GM19043 (cell line): ENCODE data around the gene GNPTAB.
A peak's percentile ranks its signal among the peaks of the same experiment; 100 is the strongest.

Source experiments
- ATAC-seq: cut with Tn5 transposase; IDR thresholded peaks from one replicate; pipeline ENCODE4 v1.9.1; 2021; ENCODE audit warnings: low read depth; ENCODE audit not compliant: unreplicated experiment

GNPTAB gene

DNA sequence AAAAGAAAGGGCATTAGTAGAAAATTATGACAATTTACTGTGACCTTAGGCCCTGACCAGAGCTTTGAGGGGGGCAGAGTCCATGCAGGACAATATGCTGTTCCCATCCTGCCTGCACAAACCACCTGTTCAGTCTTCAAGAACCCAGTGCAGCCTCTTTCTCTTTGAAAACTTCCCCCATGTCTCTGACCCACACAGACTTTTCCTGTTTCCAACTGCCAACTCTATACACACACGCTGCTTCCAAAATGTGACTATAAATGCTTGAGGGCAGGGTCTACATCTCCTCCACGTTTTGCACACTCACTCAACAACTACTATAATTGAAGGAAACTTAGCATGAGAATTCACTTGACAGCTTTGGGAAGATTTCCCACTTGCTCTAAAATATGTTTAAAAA lies 54.9 kb downstream of the GNPTAB start:
- no peak for ATAC-seq

DNA sequence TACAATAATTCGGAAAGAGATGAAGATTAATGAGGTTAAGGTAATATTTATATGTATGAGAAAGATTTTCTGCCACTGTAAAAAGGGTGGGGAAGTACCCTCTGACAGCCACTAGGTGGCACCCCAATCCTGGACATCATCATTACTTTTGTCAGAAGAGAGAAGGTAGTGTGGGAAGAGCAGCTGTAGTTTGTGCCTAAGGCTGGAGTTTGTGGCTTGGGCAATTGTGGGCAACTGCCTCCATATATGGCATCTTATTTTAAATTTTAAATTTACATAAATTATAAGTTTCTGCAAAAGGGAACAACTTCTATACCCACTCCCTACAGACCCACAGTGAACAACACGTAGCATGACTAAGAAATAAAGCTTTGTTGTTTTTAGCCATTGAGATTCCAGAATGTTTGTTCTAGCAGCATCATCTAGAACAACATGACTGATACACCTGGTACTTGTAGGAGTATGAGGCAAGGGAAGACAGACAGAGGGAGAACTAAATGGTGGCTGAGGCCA lies 57.1 kb downstream of the GNPTAB start:
- peak; percentile 72 for ATAC-seq

DNA sequence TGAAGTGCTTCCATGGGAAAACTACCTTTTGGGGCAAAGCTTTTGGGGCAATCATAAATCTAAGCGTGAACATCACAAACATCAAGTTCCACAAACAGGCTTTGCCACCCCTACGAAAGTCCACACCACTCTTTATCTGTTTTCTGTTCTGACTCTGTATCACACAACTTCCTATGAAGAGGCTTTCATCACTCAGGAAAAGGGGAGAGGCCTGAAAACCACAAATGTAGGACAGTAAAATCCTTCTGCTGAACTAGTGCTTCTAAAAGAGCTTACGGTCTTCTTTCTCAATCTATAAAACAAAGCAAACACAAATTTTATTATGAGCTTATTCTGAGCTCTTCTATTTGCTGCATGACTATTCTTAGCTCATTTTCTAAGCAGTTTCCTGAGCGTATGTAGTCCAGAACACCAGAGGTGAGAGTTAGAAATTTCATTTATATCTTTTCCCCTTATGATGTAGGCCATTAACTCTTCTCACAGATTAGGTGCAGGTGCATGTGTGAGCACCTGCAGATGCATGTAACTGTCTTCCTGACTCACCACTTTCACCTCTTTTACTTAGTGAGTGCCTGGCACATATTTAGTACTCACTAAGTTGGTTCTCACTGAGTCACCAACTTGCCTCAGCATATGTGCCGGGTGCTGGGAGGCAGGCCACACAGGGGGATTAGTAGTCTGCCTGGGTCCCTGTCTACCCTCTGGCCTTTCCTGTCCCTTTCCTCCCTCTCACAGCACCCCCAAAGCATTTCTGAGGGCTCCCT lies 58.6 kb downstream of the GNPTAB start:
- ATAC-seq = no peak

DNA sequence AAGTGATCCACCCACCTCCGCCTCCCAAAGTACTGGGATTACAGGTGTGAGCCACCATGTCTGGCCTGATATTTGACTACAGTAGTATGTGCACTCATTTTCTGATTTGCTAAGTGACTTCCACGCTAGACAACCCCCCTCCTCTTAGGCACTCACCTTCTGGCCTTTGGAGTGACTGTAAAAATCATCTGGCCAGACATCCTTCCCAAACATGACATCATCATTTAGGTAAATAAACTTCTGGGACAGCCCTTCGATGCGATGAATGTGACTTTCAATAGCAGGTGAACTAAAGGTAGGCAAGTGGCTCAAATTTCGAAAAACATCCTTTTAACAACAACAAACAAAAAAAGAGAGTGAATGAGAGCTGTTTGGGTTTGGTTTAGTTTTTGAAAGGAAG lies 60.9 kb downstream of the GNPTAB start:
- ATAC-seq = no peak

DNA sequence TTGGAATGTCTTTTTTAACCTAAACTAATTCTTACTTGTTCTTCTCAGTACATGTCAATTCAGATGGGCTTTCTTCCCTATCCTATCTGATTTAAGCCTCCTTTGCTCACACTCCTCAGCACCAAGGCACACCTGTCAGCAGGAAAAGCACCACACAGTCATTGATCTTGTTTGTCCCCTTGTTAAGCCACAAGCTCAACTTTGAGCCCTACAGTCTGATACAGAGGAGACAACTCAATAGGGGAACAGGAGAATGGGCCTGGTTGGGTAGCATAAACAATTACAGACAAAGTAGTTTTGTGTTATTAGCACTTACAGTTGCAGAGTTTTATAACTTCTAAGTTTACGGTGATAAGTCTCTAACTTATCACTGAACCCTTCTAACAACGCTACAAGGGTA lies 62.0 kb downstream of the GNPTAB start:
- ATAC-seq = no peak

DNA sequence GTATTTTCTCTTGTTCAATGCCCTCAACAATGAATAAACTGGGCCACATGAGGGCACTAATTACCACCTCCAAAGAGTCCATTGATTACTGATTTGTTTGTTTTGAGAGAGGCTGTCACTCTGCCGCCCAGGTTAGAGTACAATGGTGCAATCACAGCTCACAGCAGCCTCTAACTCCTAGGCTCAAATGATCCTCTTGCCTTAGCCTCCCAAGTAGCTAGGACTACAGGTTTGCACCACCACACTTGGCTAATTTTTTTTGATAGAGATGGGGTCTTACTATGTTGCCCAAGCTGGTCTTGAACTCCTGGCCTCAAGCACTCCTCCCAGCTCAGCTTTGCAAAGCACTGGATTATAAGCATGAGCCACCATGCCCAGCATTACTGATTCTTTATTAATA lies 63.2 kb downstream of the GNPTAB start:
- no peak for ATAC-seq

DNA sequence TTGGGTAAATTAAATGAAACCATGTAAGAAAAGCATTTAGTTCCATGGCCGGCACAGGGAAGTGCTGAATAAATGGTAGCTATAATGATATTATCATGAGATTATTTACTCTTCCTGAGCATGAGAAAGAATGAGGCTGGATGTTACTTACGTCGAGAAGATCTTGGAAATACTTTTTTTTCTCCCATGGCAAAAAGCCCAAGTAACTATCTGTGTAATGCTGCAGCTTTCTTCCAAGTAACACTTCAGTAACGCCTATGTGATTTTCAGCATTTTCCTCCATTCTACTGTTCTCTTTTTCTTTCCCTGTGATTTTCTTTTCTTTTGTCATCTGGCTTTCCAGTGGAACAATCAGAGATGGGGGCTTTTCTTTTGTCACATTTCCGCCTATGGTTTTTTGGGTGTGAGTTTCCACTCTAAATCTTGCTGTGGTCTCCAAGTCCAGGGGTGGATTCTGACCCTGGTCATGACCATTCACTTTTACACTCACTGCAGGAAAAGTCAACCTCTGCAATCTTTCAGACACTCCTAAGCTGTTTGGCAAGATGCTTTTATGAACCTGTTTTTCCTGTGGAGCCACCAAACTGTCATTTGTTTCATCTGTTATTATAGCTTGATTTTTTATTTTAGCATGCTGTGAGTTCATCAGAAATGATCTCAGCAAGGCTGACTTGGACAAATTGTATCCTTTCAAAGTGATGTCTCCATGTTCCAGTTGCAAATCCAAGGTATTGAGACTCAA lies 66.5 kb downstream of the GNPTAB start:
- no peak for ATAC-seq

DNA sequence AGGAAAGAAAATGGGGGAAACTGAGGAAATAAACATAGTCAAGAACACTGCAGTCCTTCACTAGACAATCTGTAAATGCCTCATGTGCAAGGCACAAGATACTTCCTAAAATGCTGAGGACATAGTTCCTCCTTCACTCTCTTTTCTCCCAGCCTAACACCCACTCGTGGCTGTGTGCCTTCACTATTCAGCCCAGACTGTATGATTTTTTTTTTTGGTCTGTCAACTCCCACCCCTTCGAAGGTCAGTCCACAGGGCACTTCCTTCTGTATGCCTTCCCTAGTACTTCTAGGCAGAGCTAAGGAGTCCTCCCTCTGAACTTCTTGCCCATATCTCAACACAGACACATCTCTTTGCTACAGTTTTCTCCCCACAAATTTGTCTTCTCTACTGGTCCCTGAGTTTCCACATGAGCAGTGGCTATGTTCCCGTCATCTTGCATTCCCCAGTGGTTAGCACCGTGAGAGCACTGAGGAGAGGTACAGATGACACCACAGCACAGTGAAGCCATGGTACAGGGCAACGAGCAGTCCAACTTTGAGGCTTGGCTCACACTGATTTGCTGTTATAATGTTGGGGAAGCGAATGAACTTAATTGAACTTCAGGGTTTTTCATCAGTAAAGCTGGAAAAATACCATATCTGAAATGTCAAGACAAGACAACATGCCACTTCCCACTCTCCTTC lies 67.4 kb downstream of the GNPTAB start:
- ATAC-seq = no peak

DNA sequence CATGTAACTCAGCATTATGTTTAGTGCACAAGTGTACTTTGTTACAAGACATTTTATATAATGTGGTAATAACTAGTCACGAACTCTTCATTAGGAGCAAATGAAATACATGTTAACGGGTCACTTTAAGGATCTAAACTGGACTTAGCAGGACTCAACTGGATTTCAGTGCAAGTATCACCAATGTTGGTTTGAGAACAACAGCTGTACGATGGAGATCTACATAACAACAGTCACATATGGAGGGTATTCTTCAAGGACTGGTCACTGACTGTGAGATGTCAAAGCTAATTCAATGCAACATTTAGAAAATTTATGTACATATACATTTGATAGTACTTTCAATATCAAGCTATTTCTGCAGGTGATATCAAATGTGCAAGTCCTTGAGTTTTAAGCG lies 69.0 kb downstream of the GNPTAB start:
- no peak for ATAC-seq

DNA sequence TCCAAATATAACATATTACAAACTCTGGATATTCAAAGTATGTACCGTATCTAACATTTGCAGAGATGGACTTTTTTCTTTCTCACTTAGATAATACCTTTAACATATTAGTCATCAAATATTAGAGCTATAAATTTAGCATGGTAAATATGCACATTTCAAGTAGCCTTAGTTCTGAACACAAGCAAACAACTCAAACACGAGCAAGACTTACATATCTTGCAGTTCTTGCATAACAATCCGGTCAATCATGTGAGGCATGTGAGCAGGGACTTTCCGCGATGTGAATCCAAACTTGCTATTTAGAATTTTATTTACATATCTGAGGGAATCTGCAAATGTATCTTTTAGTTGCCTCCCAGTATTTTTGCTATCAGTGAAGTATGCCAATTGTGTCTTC lies 69.4 kb downstream of the GNPTAB start:
- no peak for ATAC-seq

DNA sequence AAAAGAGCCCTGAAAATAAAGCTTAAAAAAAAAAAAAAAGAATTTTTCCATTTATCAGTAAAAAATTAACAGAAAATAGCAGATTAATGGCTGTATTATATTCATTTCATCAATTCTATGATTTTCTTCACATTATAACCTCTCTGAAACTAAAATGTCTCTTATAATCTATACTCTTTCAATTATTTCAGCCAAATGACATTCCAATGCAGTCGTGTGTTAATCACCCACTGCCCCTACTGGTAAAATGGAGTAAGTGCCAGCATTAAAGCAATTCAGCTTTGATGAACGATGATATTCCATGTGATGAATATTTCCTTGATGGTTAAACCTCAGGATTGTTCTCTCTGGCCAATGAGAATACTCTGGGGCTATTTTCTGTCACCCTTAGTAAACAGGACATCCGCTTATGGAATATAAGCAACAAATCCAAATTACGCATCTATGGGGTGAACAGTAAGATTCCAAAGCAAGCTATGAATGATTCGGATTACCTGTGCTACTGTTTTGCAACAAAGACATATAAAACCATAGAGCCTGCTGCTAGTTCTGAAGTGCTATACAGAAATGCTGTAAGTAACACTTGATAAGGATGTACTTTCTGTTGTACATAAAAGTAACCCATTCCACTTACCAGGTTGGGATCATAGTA lies 71.2 kb downstream of the GNPTAB start:
- ATAC-seq = peak; percentile 63

DNA sequence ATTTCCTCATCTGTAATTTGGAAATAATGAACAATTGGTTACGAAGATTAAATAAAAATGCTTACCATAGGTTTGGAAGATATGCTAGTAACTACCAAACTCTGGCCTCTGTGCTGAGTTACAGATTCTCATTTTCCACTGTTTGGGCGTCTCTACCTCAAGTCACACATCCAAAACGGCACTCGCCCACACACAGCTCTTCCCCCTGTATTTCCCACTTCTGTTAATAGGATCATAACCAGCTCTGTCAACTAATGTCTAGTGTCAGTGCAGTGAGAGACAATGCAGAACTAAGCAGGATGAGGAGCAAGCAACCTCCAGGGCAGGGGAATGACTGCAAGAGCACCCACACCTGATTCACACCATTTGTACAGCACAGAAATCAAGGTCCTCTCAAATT lies 80.6 kb downstream of the GNPTAB start:
- no peak for ATAC-seq

DNA sequence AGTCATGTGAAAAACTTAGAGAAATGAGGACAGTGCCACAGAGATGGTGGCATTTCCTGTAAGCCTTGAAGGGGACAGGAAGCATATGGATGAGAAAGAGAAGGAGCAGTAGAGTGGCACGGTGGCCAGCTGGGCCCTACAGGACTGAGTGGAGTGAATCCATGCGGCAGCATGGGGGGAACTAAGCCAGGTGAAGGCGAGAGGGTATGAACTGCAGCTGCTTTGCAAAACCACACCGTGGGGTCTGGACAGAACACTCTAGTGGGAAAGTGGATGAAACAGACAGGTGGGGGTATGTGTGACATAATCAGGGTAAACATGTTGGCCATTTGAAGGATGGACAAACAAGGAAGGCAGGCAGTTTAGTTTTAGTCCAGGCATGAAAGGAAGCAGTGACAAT lies 81.1 kb downstream of the GNPTAB start:
- ATAC-seq = no peak

DNA sequence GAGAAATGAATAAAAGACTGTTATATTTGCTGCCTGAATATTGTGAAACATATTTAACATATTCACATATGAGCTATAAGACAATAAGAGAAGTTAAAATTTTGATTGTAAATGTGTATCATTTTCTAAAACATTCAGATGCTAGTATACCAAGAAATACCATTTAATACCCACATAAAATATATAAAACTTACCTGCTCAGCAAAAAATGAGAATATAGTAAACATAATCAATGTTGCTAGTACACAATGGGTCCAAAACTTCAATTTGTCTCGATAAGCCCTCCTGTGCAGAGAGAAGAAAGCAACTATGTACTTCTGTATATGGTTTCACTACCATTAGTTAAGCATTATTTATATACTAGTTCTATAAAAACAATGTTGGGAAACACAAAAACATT lies 81.9 kb downstream of the GNPTAB start:
- no peak for ATAC-seq

DNA sequence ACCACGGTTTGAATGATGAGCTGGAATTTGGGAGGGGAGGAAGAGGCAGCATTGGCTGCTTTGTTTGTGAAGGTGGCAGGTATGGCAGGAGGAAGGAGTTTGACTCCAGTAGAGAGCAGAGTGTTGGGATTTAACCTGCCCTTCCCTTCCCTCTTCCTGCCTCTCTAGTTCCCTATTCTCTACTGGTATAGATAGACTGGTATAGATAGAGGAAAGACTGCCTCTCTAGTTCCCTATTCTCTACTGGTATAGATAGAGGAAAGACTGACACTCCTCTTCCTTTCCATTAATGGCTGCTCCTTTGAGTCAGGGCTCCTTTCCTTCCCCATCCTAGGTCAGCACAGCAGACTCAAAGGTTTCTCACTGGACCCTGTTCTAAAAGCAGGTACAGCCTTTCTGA lies 83.1 kb downstream of the GNPTAB start:
- no peak for ATAC-seq

DNA sequence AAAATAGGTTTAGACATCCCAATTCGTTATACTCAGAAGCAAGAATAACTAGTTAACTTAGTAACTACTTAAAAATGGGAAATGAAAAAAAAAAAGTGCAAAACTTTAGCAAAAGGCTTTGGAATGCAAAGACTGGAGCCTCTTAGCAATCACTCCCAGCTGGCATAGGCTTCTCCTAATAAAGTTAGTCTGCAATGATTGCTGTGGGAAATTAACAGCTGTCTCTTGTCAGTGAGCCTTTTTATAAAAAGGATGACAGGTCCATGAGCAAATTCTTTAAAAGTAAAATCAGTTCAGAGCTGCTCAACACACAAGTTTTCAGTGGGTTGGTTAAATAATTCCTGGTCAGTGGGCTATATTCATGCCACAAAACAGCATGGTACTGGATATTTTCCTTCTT lies 84.1 kb downstream of the GNPTAB start:
- no peak for ATAC-seq

DNA sequence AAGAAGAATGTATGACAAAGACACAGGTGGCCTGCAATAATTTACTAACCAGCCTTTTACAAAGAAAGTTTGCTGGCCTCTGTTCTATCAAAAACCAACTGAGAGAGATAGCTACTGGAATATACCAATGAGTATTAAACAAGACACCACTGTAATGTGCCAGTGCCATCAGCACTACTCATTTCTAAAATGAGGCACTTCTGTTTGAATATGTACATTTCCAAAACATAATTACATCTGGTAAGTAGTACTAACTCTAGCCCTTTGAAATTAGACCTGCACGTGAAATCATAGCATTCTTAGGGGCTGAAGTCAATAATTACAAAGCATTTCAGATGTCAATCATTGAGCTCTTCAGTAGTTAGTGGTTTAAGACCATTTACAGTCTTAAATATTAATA lies 84.6 kb downstream of the GNPTAB start:
- no peak for ATAC-seq

DNA sequence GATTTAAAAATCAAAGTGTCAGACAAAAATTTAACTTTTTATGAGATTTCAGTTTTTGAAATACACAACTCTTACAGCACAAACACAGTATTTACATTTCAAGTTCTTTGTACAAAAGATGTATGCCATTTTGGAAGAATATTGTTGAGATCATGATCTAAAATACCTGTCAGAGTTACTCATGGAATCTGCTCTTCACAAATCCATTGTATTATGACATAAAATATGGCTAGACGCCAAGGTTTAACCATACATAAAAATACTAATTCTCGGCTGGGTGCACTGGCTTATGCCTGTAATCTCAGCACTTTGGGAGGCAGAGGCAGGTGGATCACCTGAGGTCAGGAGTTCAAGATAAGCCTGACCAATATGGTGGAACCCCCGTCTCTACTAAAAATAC lies 85.3 kb downstream of the GNPTAB start:
- no peak for ATAC-seq

DNA sequence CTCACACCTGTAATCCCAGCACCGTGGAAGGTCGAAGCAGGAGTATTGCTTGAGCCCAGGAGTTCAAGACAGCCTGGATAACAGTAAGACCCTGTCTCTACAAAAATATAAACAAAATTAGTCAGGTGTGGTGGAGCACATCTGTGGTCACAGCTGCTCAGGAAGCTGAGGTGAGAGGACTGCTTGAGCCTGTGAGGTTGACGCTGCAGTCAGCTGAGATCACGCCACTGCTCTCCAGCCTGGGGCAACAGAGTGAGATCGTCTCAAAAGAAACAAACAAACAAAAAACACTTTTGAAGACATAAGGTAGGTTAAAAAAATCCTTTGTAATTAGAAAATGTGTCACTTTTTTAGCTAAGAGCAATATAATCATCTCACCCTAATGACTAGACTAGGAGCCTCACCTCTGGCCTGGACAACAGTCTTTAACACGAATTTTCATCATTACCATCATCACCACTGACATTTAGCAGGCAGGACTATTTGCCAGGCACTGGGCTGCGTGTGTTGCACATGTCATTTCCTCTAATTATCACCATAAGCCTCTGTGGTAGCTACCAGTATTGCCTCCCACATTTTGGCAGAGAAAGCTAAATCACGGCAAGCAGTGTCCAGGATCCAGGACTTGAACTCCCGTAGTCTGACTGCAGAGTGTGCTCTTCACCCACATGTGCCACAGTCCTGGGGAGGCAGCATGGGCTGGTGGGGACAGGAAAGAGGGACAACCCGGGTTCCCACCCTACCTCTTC lies 86.9 kb downstream of the GNPTAB start:
- ATAC-seq = peak; percentile 95

DNA sequence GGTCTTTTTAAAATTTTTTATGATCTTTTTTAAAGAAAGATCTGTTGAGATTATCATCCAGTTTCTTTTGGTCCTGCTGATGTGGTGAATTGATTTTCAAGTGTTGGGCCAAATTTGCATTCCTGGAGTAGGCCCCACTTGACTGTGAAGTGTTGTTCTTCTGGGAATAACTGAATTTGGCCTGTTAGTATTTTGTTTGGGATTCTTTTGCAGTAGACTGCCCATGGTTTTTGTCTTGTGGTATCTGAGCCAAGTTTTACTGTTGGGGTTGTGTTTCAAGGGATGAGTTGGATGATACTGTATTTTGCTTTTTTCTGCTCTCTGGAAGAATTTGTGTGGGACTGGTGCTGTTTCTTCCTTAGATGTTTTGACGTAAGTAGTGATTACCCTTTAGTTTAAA lies 87.5 kb downstream of the GNPTAB start:
- peak; percentile 2 for ATAC-seq
